Epithelial cell of proximal tubule (primary cell): ENCODE data around the gene LRRC8E. TPM values are rescaled to one million over a fixed set of nuclear protein-coding genes. Genes with fewer than 3 reads are reported as not detected.

Experiments
- DNase-seq: peaks from one replicate; pipeline ENCODE4 v3.0.0-alpha.2; 2011; ENCODE audit warnings: low read depth
- H3K4me3 ChIP-seq: 2 replicates; pipeline ENCODE4 v1.5.1; 2011; ENCODE audit warnings: low read depth, mild to moderate bottlenecking, low read length
- total RNA-seq: library from RNA; depleted of rRNA; stranded (reverse); fragments of >200 nt; gene quantifications from 2 replicates; pipeline ENCODE4 v1.2.3, GENCODE V29; 2015
- TF ChIP-seq, protein P1 (sequence below): conservative IDR thresholded peaks from 2 replicates; pipeline ENCODE4 v1.5.1; 2012; ENCODE audit warnings: low read depth, mild to moderate bottlenecking, low read length

LRRC8E gene
- total RNA-seq, 1 donor from 2014 or later: 11.9 TPM

DNA sequence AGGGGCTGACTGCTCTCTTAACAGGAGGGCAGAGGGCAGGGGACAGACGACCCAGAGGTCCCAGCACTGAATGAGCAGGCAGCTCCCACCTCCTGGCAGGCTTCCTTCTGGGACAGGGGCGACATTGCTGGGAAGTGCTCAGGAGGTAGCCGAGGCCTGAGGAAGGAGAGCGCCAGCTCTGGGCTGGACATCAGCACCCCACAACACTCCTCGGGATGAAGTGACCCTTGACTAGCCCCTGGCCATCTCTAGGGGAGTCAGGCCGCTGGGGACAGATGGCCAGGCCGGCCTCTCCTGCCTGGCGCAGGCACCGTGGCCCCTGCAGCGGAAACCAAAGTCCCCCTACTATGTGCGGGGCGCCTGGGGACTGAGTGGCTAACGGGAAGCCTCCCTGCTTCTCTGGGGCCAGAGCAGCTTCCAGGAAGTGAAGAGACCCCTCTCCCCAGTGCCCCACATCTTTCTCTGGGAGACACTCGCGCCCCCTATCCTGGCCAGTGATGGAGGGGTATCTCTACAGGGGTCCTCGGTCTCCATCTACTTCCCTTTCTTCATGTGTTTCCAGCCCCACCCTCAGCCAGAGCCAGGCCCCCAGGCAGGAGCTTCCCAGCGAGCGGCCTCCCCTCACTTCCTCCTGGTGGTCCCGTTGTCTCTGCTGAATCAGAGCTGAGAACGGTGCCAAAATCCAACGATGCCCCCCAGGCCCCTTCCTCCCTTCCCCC is 24.2 kb upstream of the LRRC8E start:
- no peak for DNase-seq
- TF ChIP-seq, protein P1, sequence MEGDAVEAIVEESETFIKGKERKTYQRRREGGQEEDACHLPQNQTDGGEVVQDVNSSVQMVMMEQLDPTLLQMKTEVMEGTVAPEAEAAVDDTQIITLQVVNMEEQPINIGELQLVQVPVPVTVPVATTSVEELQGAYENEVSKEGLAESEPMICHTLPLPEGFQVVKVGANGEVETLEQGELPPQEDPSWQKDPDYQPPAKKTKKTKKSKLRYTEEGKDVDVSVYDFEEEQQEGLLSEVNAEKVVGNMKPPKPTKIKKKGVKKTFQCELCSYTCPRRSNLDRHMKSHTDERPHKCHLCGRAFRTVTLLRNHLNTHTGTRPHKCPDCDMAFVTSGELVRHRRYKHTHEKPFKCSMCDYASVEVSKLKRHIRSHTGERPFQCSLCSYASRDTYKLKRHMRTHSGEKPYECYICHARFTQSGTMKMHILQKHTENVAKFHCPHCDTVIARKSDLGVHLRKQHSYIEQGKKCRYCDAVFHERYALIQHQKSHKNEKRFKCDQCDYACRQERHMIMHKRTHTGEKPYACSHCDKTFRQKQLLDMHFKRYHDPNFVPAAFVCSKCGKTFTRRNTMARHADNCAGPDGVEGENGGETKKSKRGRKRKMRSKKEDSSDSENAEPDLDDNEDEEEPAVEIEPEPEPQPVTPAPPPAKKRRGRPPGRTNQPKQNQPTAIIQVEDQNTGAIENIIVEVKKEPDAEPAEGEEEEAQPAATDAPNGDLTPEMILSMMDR: no peak
- H3K4me3 ChIP-seq: no peak overlapping the region

DNA sequence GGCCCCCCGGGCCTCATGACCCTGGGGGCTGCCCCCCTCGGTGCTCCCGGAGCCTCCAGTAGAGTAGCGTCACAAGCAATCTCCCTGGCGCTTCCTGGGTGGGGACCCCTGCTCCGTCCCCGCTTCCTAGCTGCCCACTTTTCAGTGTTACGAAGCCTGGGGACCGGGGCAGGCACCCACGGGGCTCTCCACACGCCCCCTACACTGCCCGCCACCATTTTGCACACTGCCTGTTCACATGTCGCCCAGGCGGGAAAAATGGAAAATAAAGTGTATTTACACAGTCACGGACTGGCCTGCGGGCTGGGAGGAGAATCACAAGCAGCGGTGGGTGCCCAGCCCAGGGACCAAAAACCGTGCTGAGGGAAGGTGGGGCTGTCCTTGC is 23.6 kb upstream of the LRRC8E start:
- no peak for DNase-seq
- TF ChIP-seq, protein P1: no peak

DNA sequence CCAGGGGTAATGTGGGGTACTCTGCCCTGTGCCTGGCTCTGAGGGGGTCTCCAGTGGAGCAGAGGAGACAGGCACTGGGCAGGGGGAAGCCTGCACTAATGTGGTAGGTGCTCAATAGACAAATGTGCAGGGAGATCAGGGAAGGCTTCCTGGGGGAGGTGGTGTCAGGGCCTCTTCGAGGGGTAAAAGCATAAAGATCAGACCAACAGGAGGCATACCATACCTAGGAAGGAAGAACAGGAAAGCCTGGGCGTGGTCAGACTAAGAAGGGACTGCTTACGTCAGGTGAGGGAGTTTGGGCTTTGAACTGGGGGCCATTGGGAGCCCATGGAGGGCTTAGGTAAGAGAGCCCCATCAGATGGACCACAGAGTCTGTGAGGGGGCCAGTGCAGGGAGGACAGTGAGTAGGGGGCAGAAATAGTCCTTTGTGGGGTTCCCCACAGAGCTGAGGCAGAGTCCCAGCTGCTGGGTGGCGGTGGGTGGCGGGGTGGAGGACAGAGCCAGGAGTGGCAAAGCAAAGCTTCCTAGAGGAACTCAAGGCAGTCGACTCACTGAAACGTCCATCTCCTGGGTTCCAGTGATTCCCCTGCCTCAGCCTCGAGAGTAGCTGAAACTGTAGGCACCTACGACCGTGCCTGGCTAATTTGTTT is 22.9 kb upstream of the LRRC8E start:
- TF ChIP-seq, protein P1: no peak
- DNase-seq: no peak
- H3K4me3 ChIP-seq: no peak overlapping the region

More for the DNA sequence above, 23.6 kb upstream of the LRRC8E start:
- H3K4me3 ChIP-seq: no peak overlapping the region

DNA sequence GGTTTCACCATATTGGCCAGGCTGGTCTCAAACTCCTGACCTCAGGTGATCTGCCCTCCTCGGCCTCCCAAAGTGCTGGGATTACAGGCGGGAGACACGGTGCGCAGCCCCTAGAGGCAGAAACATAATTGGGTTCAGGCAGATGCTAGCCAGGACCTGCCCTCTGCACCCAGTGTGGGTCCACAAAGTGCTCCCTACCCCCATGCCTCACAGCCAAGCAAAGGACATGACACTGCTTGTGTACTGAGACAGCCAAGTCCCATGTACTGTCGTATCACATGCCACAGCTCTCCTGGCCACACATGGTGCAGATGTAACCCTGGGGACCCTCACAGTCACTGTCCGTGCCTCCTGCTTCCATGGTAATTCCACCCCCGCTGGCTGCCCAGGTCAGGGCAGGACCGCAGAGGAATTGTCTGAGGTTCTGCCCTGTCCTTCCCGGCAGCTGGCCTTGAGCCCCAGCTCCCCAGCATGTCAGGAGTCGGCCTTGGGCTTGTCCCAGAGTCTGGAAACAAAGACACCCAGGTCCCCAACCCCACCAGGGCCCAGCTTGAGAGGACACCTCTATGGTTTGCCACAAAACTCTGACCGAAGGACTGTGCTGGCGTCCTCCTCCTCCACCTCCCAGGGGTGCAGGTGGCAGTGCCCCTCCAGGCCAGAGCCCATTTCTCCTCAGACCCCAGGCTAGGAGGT is 21.8 kb upstream of the LRRC8E start:
- DNase-seq: no peak
- TF ChIP-seq, protein P1: no peak
- no peak overlapping the region for H3K4me3 ChIP-seq

DNA sequence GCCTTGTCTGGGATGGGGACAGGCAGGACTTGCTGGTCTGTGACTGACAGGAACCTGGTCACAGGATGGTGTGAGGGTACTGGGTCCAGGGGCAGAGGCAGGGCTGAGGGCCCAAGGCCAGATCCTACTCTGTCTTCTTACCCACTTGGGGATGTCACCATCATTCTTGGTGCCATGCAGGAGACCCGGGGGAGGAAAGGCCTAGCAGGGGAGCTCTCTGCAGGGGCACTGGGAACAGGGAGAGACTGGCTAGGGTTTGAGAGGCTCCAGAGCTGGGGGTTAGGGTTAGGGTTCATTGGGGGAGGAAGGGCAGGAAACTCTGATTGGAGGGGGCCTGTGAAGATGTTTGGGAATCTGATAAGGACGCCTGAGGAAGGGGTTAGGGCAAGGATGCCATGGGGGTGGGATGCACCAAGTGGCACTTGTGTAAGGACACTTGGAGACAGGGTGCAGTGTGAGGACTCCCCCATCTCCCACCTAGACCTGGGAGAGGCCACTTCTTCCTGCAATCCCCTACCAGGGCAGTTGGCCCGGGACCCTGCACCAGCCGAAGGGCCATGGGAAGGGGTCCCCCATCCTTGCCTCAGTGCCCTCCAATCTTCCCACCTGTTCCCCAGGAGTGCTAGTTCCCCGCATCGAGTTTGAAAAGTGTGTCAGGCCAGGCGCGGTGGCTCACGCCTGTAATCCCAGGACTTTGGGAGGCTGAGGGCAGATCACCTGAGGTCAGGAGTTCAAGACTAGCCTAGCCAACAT is 21.0 kb upstream of the LRRC8E start:
- no peak for DNase-seq
- TF ChIP-seq, protein P1: no peak
- no peak overlapping the region for H3K4me3 ChIP-seq

DNA sequence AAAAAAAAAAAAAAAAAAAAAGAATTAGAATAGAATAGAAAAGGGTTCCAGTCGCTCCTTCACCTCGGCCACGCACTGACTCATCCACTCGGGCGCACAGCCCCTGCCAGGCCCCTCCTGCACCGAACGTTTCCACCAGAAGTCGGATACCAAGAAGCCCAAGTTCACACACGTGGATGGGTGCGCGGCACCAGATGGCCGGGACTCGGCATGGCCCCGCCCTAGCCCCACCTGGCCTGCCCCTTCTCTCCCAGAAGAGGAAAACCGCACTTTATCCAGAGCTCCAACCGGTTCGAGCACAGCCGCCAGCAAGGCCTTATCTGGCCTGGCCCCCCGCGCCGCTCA is 20.0 kb upstream of the LRRC8E start:
- DNase-seq: no peak
- TF ChIP-seq, protein P1: no peak
- no peak overlapping the region for H3K4me3 ChIP-seq
